NCI-H226 (cell line): ENCODE measurements around the gene LSM3.
"Not testable (repeated sequence)": the region's sequence is repeated elsewhere in the genome, so short reads cannot be mapped to it uniquely, and the experiment has no call there.

Source experiments
- DNase-seq: peaks from one replicate; pipeline ENCODE4 v3.0.0-alpha.2; 2015

The LSM3 gene

GRCh38 chr3:14222900-14223594, 44.4 kb downstream of the LSM3 start:
- no peak for DNase-seq

- no peak for DNase-seq
Observed at GRCh38 chr3:14223595-14223994, 45.0 kb downstream of the LSM3 start.

GRCh38 chr3:14224895-14225294, 46.3 kb downstream of the LSM3 start:
- peak; percentile 87 for DNase-seq

GRCh38 chr3:14225421-14225820, 46.8 kb downstream of the LSM3 start:
- DNase-seq: no peak

- DNase-seq: not testable (repeated sequence)
Observed at GRCh38 chr3:14226351-14226750, 47.7 kb downstream of the LSM3 start.

GRCh38 chr3:14227856-14228255, 49.2 kb downstream of the LSM3 start:
- peak; percentile 28 for DNase-seq

GRCh38 chr3:14228681-14229470, 50.3 kb downstream of the LSM3 start:
- DNase-seq: no peak

- DNase-seq: not testable (repeated sequence)
Observed at GRCh38 chr3:14229695-14230094, 51.1 kb downstream of the LSM3 start.

GRCh38 chr3:14230729-14231128, 52.1 kb downstream of the LSM3 start:
- no peak for DNase-seq

GRCh38 chr3:14231145-14231990, 52.8 kb downstream of the LSM3 start:
- DNase-seq: no peak

GRCh38 chr3:14231998-14232501, 53.4 kb downstream of the LSM3 start:
- DNase-seq: no peak

GRCh38 chr3:14234251-14235002, 55.8 kb downstream of the LSM3 start:
- peak; percentile 86 for DNase-seq

- peak; percentile 22 for DNase-seq
Observed at GRCh38 chr3:14235003-14235911, 56.6 kb downstream of the LSM3 start.

GRCh38 chr3:14235912-14236295, 57.3 kb downstream of the LSM3 start:
- DNase-seq: no peak

- DNase-seq: no peak
Observed at GRCh38 chr3:14236902-14237301, 58.3 kb downstream of the LSM3 start.

GRCh38 chr3:14237457-14237856, 58.8 kb downstream of the LSM3 start:
- DNase-seq: no peak

- no peak for DNase-seq
Observed at GRCh38 chr3:14238356-14238755, 59.7 kb downstream of the LSM3 start.

- no peak for DNase-seq
Observed at GRCh38 chr3:14238930-14239329, 60.3 kb downstream of the LSM3 start.

- DNase-seq: no peak
Observed at GRCh38 chr3:14239940-14240339, 61.3 kb downstream of the LSM3 start.

GRCh38 chr3:14240366-14240765, 61.7 kb downstream of the LSM3 start:
- no peak for DNase-seq

- DNase-seq: no peak
Observed at GRCh38 chr3:14241716-14242115, 63.1 kb downstream of the LSM3 start.
